HG03439 (cell line): ENCODE results near the gene KLHL2.

Experiments used
- ATAC-seq: cut with Tn5 transposase; IDR thresholded peaks from one replicate; pipeline ENCODE4 v1.9.1; 2021; ENCODE audit warnings: mild to moderate bottlenecking, moderate library complexity; ENCODE audit not compliant: unreplicated experiment

The KLHL2 gene

DNA sequence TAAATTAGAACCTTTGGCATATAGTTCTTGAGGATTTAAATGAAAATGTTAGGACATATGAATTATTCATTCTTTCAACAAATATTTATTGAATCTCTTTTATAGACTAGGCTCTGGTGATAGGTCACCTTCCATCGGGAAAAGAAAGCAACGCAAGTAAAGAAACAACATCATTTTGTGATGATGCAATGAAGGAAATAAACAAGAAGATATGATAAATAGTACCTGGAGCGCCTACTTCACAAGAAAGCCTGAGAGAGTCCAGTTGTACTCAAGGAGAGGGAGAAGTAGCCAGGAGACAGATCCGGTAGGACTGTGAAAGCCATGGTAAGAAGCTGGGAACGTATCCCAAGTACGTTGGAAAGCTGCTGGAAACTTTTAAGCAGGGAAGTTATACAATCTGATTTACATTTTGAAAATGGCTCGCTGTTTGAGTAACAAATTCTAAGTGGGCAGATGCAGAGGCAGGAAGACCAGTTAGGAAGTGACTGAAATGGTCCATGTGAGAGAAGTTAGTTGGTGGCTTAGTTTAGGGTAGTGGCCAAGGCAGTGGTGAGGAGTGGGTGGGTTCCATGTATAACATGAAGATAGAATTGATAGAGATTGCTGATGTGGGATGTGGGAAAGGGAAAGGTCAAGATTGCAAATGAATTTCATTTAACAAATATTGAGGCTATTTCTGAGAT lies 153.8 kb downstream of the KLHL2 start:
- no peak for ATAC-seq

DNA sequence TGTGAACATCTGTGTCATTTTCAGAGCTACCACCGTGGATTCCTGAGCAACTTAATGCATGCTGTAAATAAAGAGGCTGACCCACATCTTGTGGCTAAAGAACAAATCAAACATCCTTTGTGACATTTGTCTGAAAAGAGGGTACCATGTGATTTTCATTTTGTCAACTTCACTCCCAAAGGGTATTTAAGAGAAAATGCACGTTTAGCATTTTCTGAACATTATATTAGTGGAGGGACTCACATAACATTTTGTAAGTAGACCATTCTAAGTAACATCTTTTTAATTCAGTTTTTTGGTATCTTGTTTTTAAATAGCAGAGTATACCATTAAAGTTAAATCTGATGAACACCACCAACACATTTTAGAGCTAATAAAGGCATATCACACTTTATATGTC lies 154.4 kb downstream of the KLHL2 start:
- ATAC-seq = no peak

DNA sequence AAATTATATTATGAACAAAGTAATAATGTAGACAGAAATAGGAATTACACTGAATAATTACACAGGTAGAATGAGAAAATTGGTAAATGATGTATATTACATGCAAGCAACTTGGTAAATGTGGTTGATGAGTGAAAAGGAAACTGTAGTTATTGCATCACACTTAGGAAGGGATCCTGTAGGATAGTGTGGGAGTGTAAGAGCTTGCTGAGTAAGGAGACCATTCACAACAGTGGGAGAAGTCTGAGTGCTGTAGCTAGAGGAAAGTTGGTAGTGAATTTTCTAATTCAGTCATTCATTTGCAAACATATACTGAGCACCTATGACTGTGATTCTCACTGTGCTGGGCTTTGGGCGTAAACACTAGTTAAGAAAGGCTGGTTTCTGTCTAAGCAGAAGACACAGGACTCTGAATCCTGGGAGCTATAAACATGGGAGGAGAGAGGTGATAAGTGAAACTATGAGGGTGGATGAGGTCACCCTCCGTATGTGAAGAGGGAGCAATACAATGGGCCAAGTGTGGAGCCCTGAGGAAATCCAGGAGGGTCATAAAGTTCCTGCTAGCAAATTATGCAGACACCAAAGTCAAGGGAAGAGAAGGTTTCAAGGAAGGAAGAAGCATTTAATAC lies 157.2 kb downstream of the KLHL2 start:
- no peak for ATAC-seq

DNA sequence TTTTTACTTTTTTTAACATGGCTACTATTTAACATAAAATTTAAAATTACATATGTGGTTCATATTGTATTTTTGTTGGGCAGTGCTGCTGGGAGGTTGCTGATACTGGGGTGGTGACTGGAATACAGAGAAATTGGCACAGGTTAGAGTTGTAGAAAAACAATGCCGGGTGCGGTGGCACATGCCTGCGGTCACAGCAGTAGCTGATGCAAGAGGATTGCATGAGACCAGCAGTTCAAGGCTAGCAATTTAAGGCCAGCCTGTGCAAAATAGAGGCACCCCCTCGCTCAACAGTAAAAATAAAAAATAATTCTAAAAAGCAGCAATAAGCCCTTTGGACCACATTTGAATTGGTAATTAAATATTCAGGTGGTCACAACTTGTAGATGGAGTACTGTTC lies 159.7 kb downstream of the KLHL2 start:
- ATAC-seq = no peak

DNA sequence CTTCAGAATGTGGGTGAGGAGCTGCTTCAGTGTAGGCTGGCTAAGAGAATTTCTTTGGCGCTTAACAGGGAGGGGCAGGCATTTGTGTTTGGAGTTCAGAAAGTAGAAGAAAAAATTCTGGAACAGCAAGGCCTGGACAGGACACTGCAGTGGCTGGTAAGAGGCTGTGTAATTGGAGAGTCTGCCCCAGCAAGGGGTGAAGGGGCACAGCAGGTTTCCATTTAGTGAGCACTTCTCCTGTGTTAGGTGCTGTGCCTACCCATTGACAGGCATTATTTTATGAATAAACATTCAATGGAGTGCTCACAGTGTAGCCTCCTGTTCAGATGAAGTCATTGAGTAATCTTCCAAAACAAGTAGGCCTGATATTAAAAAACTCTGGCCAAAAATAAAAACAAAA lies 160.8 kb downstream of the KLHL2 start:
- ATAC-seq = no peak

DNA sequence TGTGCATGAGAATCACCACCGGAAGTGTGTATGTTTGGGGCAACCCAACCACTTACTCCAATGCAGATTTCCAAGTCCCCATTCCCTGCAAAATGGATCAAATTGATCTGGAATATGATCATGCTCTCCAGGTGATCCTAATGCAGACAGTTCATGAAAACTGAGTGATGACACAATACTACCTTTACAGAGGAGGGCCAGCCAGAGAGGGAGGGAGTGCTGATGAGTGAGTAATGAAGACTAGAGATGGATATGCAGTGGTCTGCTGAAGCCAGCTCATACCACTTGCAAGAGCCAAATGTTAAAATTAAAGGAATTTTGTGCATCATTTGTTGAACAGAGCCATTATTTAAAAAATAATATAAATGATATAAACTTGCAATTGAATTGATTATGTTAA lies 161.2 kb downstream of the KLHL2 start:
- no peak for ATAC-seq

DNA sequence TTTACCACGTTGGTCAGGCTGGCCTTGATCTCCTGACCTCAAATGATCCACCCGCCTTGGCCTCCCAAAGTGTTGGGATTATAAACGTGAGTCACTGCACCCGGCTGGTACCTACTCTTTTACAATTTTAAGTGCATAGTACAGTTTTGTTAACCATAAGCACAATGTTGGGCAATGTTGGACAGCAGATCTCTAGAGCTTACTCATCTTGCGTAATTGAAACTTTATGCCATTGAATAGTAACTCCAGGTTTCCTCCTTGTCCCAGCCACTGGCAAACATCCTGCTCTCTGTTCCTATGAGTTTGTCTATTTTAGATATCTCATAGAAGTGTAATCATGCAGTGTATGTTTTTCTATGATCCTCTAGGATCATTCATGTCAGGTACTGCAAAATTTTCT lies 162.2 kb downstream of the KLHL2 start:
- ATAC-seq = no peak

DNA sequence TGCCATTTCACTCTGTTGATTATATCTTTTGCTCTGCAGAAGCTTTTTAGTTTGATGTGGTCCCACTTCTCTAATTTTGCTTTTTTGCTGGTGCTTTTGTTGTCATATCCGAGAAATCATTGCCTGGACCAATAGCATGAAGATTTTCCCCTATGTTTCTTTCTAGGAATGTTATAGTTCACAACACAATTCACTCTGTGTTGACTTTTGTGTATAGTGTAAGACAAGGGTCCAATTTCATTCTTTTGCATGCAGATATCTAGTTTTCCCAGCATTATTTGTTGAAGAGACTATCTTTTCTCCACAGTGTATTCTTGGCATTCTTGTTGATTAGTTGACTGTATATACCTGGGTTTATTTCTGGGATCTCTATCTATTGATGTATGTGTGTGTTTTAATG lies 163.2 kb downstream of the KLHL2 start:
- no peak for ATAC-seq
